Left ventricle myocardium inferior (tissue), 1 donor: Measurements from ENCODE around the gene OR5M11. TPM values are rescaled to one million over a fixed set of nuclear protein-coding genes. Genes with fewer than 3 reads are reported as not detected.

Experiments
- DNase-seq: peaks from one replicate; pipeline ENCODE4 v3.0.0-alpha.2; 2020
- H3K27ac ChIP-seq: fragments of 200-600 bp; replicated peaks from 2 replicates; pipeline ENCODE4 v1.8.0; 2021
- H3K27me3 ChIP-seq: fragments of 200-600 bp; 2 replicates; pipeline ENCODE4 v1.8.0; 2021; ENCODE audit warnings: low read depth
- H3K36me3 ChIP-seq: fragments of 200-600 bp; 2 replicates; pipeline ENCODE4 v1.8.0; 2021
- H3K4me1 ChIP-seq: fragments of 200-600 bp; 2 replicates; pipeline ENCODE4 v1.8.0; 2021
- H3K4me3 ChIP-seq: fragments of 200-600 bp; 2 replicates; pipeline ENCODE4 v1.8.0; 2021; ENCODE audit warnings: mild to moderate bottlenecking, moderate library complexity
- H3K9me3 ChIP-seq: fragments of 200-600 bp; replicated peaks from 2 replicates; pipeline ENCODE4 v1.8.0; 2021
- intact Hi-C: fragments of 100-400 bp; cut with micrococcal nuclease; formaldehyde crosslinking; loops from one replicate; pipeline ENCODE4 v1.11.0; 2022
- total RNA-seq: library from RNA; stranded (reverse); fragmentation: NEBNext Ultra II Directional; extraction: Animal tissue kit (Norgen Biotek cat#: 25700); gene quantifications from one replicate; pipeline ENCODE4 v1.2.1, GENCODE V29; 2021
- TF ChIP-seq, protein P1 (sequence below): fragments of 200-600 bp; IDR thresholded peaks from 2 replicates; pipeline ENCODE4 v1.8.0; 2021; ENCODE audit warnings: antibody characterized with exemption, mild to moderate bottlenecking, borderline replicate concordance
- donor health status: DM: no; HTN: yes; CAD: no; lungs with severe emphysema.

The OR5M11 gene
- total RNA-seq, 1 donor from 2014 or later = not detected

- H3K9me3 ChIP-seq = peaks cover 11% of the 10 kb centered on the region
- no peak overlapping the region for H3K4me3 ChIP-seq
- no peaks in the 10 kb centered on the region for H3K36me3 ChIP-seq
- intact Hi-C loops = no loop called here
- no peak overlapping the region for H3K27ac ChIP-seq
- DNase-seq = no peak
- H3K4me1 ChIP-seq = no peaks in the 10 kb centered on the region
- TF ChIP-seq, protein P1, sequence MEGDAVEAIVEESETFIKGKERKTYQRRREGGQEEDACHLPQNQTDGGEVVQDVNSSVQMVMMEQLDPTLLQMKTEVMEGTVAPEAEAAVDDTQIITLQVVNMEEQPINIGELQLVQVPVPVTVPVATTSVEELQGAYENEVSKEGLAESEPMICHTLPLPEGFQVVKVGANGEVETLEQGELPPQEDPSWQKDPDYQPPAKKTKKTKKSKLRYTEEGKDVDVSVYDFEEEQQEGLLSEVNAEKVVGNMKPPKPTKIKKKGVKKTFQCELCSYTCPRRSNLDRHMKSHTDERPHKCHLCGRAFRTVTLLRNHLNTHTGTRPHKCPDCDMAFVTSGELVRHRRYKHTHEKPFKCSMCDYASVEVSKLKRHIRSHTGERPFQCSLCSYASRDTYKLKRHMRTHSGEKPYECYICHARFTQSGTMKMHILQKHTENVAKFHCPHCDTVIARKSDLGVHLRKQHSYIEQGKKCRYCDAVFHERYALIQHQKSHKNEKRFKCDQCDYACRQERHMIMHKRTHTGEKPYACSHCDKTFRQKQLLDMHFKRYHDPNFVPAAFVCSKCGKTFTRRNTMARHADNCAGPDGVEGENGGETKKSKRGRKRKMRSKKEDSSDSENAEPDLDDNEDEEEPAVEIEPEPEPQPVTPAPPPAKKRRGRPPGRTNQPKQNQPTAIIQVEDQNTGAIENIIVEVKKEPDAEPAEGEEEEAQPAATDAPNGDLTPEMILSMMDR = no peak
- no peaks in the 10 kb centered on the region for H3K27me3 ChIP-seq
Observed at GRCh38 chr11:56509439-56509838, 33.6 kb downstream of the OR5M11 start.

DNA sequence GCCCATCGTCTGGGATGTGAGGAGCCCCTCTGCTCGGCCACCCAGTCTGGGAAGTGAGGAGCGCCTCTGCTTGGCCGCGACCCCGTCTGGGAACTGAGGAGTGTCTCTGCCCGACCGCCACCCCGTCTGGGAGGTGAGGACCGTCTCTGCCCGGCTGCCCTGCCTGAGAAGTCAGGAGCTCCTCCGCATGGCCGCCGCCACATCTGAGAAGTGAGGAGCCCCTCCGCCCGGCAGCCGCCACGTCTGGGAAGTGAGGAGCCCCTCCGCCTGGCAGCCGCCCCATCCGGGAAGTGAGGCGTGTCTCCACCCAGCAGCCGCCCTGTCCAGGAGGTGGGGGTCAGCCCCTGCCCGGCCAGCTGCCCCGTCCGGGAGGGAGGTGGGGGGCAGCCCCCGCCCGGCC lies 46.0 kb downstream of the OR5M11 start:
- TF ChIP-seq, protein P1 = no peak
- no peaks in the 10 kb centered on the region for H3K4me1 ChIP-seq
- no peaks in the 10 kb centered on the region for H3K27me3 ChIP-seq
- H3K27ac ChIP-seq = no peak overlapping the region
- no peak for DNase-seq
- H3K4me3 ChIP-seq = no peak overlapping the region
- intact Hi-C loops = no loop called here
- no peaks in the 10 kb centered on the region for H3K36me3 ChIP-seq
- no peaks in the 10 kb centered on the region for H3K9me3 ChIP-seq

GRCh38 chr11:56495117-56495516 lies 47.9 kb downstream of the OR5M11 start:
- no peak overlapping the region for H3K27ac ChIP-seq
- TF ChIP-seq, protein P1 = no peak
- no peaks in the 10 kb centered on the region for H3K27me3 ChIP-seq
- no peaks in the 10 kb centered on the region for H3K4me1 ChIP-seq
- intact Hi-C loops = no loop called here
- H3K9me3 ChIP-seq = peaks cover under 1% of the 10 kb centered on the region
- no peak for DNase-seq
- no peak overlapping the region for H3K4me3 ChIP-seq
- H3K36me3 ChIP-seq = no peaks in the 10 kb centered on the region

Other genes with a start within 250 kb of the OR5M11 start
- gene OR8K3, start 228.1 kb downstream of the OR5M11 start, total RNA-seq = not detected
- not detected for gene OR8K1, start 197.2 kb downstream of the OR5M11 start, total RNA-seq
- not detected for gene OR8J1, start 189.0 kb downstream of the OR5M11 start, total RNA-seq
- gene OR8U1, start 167.6 kb downstream of the OR5M11 start, total RNA-seq = not detected
- not detected for gene OR5AL1, start 130.6 kb downstream of the OR5M11 start, total RNA-seq
- not detected for gene OR5M3, start 69.9 kb downstream of the OR5M11 start, total RNA-seq
- not detected for gene OR5M8, start 51.9 kb downstream of the OR5M11 start, total RNA-seq
- not detected for gene OR5M10, start 34.5 kb upstream of the OR5M11 start, total RNA-seq
- not detected for gene OR5M1, start 71.6 kb upstream of the OR5M11 start, total RNA-seq
- not detected for gene OR5AP2, start 99.2 kb upstream of the OR5M11 start, total RNA-seq
- not detected for gene OR5AR1, start 120.4 kb upstream of the OR5M11 start, total RNA-seq
- not detected for gene OR9G1, start 155.8 kb upstream of the OR5M11 start, total RNA-seq
- not detected for gene OR9G4, start 205.4 kb upstream of the OR5M11 start, total RNA-seq